ENCODE data around the gene BLTP2. TPM values are rescaled to one million over a fixed set of nuclear protein-coding genes. Genes with fewer than 3 reads are reported as not detected.
A peak's percentile ranks its signal among the peaks of the same experiment; 100 is the strongest.

Gene BLTP2
- total and polyA plus RNA-seq, 10 of the 15 experiments (the other 5 are each of a cell fraction or from before 2014, with no cell fraction given): 14.2 to 151 (median 78.1) TPM

DNA sequence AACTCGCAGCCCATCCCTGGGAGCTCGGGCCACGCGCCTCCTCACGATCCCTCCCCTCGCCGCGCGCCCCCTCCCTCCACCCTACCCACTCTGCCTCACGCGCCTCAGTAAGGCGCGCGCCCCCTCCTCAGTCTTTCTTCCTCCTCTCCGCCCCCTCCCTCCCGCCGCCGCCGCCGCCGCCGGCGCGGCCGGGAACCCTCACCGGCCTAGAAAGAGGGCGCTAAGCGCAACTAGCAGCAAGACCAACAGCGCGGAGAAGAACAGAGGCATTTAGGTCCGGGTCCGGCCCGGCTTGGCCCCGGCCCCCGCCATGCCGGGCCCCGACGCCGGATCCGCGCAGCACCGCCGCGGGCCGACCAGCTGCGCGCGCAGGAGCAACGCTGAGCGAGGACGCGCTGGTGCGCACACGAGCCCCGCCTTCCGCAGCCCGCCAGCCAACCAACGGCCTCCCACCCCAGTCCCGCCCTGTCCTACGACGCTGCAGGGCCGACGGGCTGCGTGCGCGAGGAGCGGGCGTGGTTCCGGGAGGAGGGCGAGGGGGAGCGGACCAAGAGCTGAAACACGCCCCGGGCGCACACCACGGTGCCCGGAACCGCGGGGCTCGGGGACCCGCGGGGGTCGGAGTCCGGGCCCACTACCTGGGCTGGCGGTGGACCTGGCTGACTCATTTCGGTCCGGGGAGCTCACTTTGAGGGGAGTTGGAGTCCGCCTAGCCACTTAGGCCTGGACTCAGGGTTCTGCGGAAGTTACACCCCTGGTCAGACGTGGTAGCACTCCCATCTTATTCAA lies at the start of gene BLTP2 (continued):
- TF ChIP-seq SRF (IDR thresholded peaks at IDR 0.05; ENCODE audit: low read depth in 2 of 2, low read length in 2 of 2) (0 out of 4 replicates have a peak, but pooled peaks of 1 of the 2 experiments have one; percentile 45), ZSCAN29 (IDR thresholded peaks at IDR 0.05) (no peak), WRNIP1 (IDR thresholded peaks at IDR 0.05; ENCODE audit: borderline replicate concordance, low read depth, low read length) (no peak), KAT2A (conservative IDR thresholded peaks at IDR 0.05; ENCODE audit: control insufficient read depth, low read depth, low read length) (no peak), JUNB (IDR thresholded peaks at IDR 0.05) (no peak), HDGF (IDR thresholded peaks at IDR 0.05) (peak; percentile 65; the same call in 1 of the 2 replicates), ZBED1 (IDR thresholded peaks at IDR 0.05; ENCODE audit: borderline replicate concordance) (no peak), SMARCA5 (IDR thresholded peaks at IDR 0.05) (peak; percentile 77; the same call in 1 of the 2 replicates), LARP7 (IDR thresholded peaks at IDR 0.05) (no peak; the same call in 1 of the 2 replicates), POLR2A (IDR thresholded peaks at IDR 0.05; ENCODE audit: low read depth, low read length) (peak; percentile 86), KDM1A (IDR thresholded peaks at IDR 0.05; ENCODE audit: borderline replicate concordance) (no peak), BMI1 (IDR thresholded peaks at IDR 0.05; ENCODE audit: borderline replicate concordance) (no peak)
- TF ChIP-seq, protein P1, sequence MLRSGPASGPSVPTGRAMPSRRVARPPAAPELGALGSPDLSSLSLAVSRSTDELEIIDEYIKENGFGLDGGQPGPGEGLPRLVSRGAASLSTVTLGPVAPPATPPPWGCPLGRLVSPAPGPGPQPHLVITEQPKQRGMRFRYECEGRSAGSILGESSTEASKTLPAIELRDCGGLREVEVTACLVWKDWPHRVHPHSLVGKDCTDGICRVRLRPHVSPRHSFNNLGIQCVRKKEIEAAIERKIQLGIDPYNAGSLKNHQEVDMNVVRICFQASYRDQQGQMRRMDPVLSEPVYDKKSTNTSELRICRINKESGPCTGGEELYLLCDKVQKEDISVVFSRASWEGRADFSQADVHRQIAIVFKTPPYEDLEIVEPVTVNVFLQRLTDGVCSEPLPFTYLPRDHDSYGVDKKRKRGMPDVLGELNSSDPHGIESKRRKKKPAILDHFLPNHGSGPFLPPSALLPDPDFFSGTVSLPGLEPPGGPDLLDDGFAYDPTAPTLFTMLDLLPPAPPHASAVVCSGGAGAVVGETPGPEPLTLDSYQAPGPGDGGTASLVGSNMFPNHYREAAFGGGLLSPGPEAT (IDR thresholded peaks at IDR 0.05; ENCODE audit: low read depth): peak; percentile 74; the same call in 1 of the 2 replicates
- TF ChIP-seq, protein P2, sequence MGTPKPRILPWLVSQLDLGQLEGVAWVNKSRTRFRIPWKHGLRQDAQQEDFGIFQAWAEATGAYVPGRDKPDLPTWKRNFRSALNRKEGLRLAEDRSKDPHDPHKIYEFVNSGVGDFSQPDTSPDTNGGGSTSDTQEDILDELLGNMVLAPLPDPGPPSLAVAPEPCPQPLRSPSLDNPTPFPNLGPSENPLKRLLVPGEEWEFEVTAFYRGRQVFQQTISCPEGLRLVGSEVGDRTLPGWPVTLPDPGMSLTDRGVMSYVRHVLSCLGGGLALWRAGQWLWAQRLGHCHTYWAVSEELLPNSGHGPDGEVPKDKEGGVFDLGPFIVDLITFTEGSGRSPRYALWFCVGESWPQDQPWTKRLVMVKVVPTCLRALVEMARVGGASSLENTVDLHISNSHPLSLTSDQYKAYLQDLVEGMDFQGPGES (IDR thresholded peaks at IDR 0.05): no peak
- TF ChIP-seq, protein P3, sequence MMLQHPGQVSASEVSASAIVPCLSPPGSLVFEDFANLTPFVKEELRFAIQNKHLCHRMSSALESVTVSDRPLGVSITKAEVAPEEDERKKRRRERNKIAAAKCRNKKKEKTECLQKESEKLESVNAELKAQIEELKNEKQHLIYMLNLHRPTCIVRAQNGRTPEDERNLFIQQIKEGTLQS (IDR thresholded peaks at IDR 0.05; ENCODE audit: borderline replicate concordance, extremely low read depth, low read depth, low read length): no peak
- TF ChIP-seq, protein P4, sequence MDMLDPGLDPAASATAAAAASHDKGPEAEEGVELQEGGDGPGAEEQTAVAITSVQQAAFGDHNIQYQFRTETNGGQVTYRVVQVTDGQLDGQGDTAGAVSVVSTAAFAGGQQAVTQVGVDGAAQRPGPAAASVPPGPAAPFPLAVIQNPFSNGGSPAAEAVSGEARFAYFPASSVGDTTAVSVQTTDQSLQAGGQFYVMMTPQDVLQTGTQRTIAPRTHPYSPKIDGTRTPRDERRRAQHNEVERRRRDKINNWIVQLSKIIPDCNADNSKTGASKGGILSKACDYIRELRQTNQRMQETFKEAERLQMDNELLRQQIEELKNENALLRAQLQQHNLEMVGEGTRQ (IDR thresholded peaks at IDR 0.05; ENCODE audit: borderline replicate concordance, low read depth, low read length): no peak
- TF ChIP-seq, protein P5, sequence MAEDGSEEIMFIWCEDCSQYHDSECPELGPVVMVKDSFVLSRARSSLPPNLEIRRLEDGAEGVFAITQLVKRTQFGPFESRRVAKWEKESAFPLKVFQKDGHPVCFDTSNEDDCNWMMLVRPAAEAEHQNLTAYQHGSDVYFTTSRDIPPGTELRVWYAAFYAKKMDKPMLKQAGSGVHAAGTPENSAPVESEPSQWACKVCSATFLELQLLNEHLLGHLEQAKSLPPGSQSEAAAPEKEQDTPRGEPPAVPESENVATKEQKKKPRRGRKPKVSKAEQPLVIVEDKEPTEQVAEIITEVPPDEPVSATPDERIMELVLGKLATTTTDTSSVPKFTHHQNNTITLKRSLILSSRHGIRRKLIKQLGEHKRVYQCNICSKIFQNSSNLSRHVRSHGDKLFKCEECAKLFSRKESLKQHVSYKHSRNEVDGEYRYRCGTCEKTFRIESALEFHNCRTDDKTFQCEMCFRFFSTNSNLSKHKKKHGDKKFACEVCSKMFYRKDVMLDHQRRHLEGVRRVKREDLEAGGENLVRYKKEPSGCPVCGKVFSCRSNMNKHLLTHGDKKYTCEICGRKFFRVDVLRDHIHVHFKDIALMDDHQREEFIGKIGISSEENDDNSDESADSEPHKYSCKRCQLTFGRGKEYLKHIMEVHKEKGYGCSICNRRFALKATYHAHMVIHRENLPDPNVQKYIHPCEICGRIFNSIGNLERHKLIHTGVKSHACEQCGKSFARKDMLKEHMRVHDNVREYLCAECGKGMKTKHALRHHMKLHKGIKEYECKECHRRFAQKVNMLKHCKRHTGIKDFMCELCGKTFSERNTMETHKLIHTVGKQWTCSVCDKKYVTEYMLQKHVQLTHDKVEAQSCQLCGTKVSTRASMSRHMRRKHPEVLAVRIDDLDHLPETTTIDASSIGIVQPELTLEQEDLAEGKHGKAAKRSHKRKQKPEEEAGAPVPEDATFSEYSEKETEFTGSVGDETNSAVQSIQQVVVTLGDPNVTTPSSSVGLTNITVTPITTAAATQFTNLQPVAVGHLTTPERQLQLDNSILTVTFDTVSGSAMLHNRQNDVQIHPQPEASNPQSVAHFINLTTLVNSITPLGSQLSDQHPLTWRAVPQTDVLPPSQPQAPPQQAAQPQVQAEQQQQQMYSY (CRISPR knock-in tag; IDR thresholded peaks at IDR 0.05): no peak
- TF ChIP-seq, protein P6, sequence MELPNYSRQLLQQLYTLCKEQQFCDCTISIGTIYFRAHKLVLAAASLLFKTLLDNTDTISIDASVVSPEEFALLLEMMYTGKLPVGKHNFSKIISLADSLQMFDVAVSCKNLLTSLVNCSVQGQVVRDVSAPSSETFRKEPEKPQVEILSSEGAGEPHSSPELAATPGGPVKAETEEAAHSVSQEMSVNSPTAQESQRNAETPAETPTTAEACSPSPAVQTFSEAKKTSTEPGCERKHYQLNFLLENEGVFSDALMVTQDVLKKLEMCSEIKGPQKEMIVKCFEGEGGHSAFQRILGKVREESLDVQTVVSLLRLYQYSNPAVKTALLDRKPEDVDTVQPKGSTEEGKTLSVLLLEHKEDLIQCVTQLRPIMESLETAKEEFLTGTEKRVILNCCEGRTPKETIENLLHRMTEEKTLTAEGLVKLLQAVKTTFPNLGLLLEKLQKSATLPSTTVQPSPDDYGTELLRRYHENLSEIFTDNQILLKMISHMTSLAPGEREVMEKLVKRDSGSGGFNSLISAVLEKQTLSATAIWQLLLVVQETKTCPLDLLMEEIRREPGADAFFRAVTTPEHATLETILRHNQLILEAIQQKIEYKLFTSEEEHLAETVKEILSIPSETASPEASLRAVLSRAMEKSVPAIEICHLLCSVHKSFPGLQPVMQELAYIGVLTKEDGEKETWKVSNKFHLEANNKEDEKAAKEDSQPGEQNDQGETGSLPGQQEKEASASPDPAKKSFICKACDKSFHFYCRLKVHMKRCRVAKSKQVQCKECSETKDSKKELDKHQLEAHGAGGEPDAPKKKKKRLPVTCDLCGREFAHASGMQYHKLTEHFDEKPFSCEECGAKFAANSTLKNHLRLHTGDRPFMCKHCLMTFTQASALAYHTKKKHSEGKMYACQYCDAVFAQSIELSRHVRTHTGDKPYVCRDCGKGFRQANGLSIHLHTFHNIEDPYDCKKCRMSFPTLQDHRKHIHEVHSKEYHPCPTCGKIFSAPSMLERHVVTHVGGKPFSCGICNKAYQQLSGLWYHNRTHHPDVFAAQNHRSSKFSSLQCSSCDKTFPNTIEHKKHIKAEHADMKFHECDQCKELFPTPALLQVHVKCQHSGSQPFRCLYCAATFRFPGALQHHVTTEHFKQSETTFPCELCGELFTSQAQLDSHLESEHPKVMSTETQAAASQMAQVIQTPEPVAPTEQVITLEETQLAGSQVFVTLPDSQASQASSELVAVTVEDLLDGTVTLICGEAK (IDR thresholded peaks at IDR 0.05; ENCODE audit: borderline replicate concordance): peak; percentile 77
